Trophoblast cell (in vitro differentiated cells and primary cell): ENCODE results near the gene RBBP7.

ENCODE experiments used
- DNase-seq, 2 donors: peaks; one replicate each; pipeline ENCODE4 v3.0.0-alpha.2; 2016
- H2AFZ ChIP-seq: 2 replicates; pipeline ENCODE4 v1.6.1; 2013; ENCODE audit warnings: low read length, moderate library complexity, mild to moderate bottlenecking; ENCODE audit not compliant: insufficient read depth, poor library complexity
- H2AK5ac ChIP-seq: 2 replicates; pipeline ENCODE4 v1.6.1; 2013; ENCODE audit warnings: mild to moderate bottlenecking, low read length
- H2BK120ac ChIP-seq: 2 replicates; pipeline ENCODE4 v1.6.1; 2013; ENCODE audit warnings: low read length, mild to moderate bottlenecking, moderate library complexity; ENCODE audit not compliant: insufficient read depth, poor library complexity
- H2BK12ac ChIP-seq: 2 replicates; pipeline ENCODE4 v1.6.1; 2013; ENCODE audit warnings: mild to moderate bottlenecking, low read length, moderate library complexity
- H2BK5ac ChIP-seq: 2 replicates; pipeline ENCODE4 v1.6.1; 2013; ENCODE audit warnings: low read length, low read depth, moderate library complexity, mild to moderate bottlenecking; ENCODE audit not compliant: poor library complexity
- H3K14ac ChIP-seq: 2 replicates; pipeline ENCODE4 v1.6.1; 2013; ENCODE audit warnings: mild to moderate bottlenecking, low read length
- H3K18ac ChIP-seq: 2 replicates; pipeline ENCODE4 v1.6.1; 2013; ENCODE audit warnings: mild to moderate bottlenecking, low read length
- H3K23ac ChIP-seq: 2 replicates; pipeline ENCODE4 v1.6.1; 2013; ENCODE audit warnings: low read length
- H3K27ac ChIP-seq: 2 replicates; pipeline ENCODE4 v1.5.1; 2013; ENCODE audit warnings: low read depth, mild to moderate bottlenecking, inconsistent platforms, low read length, moderate library complexity
- H3K27me3 ChIP-seq: 2 replicates; pipeline ENCODE4 v1.6.1; 2013; ENCODE audit warnings: inconsistent platforms, mild to moderate bottlenecking, low read length, moderate library complexity; ENCODE audit not compliant: insufficient read depth
- H3K36me3 ChIP-seq, 2 experiments: 1 replicate in 1 of 2; 2 replicates in 1 of 2; pipeline ENCODE4 v1.6.1; 2013; ENCODE audit warnings: low read length in 2 of 2, mild to moderate bottlenecking in 2 of 2, moderate library complexity in 1 of 2; ENCODE audit not compliant: insufficient read depth in 2 of 2, control insufficient read depth in 1 of 2
- H3K4ac ChIP-seq: 2 replicates; pipeline ENCODE4 v1.6.1; 2013; ENCODE audit warnings: low read depth, mild to moderate bottlenecking, low read length, moderate library complexity
- H3K4me1 ChIP-seq, 2 experiments: 1 replicate in 1 of 2; 2 replicates in 1 of 2; pipeline ENCODE4 v1.6.1; 2013; ENCODE audit warnings: low read length in 2 of 2, mild to moderate bottlenecking in 2 of 2, moderate library complexity in 1 of 2; ENCODE audit not compliant: insufficient read depth in 2 of 2, control insufficient read depth in 1 of 2
- H3K4me2 ChIP-seq: 2 replicates; pipeline ENCODE4 v1.6.1; 2013; ENCODE audit warnings: inconsistent platforms, mild to moderate bottlenecking, low read length, moderate library complexity
- H3K4me3 ChIP-seq: 2 replicates; pipeline ENCODE4 v1.5.1; 2013; ENCODE audit warnings: mild to moderate bottlenecking, low read depth, low read length, inconsistent platforms
- H3K79me1 ChIP-seq: one replicate; pipeline ENCODE4 v1.6.1; 2013; ENCODE audit warnings: low read length
- H3K79me2 ChIP-seq: 2 replicates; pipeline ENCODE4 v1.6.1; 2013; ENCODE audit warnings: low read length, mild to moderate bottlenecking; ENCODE audit not compliant: control insufficient read depth, insufficient read depth, poor library complexity
- H3K9ac ChIP-seq: 2 replicates; pipeline ENCODE4 v1.6.1; 2013; ENCODE audit warnings: mild to moderate bottlenecking, low read length
- H3K9me3 ChIP-seq: 2 replicates; pipeline ENCODE4 v1.6.1; 2013; ENCODE audit warnings: low read depth, mild to moderate bottlenecking, control low read depth, inconsistent platforms, low read length; ENCODE audit not compliant: insufficient read depth
- H4K12ac ChIP-seq: 2 replicates; pipeline ENCODE4 v1.6.1; 2013; ENCODE audit warnings: low read depth, mild to moderate bottlenecking, low read length, moderate library complexity
- H4K8ac ChIP-seq: 2 replicates; pipeline ENCODE4 v1.6.1; 2013; ENCODE audit warnings: low read depth, mild to moderate bottlenecking, low read length, moderate library complexity
- H4K91ac ChIP-seq: one replicate; pipeline ENCODE4 v1.6.1; 2013; ENCODE audit warnings: low read depth, mild to moderate bottlenecking, low read length, moderate library complexity
- WGBS: extraction: QIAGEN DNeasy Blood & Tissue Kit; methylation state at CpG from one replicate; pipeline ENCODE4 v1.1.7; 2013; ENCODE audit warnings: missing lambda C conversion rate; ENCODE audit not compliant: insufficient read length, insufficient coverage; ENCODE audit errors: extremely low coverage; 5-methylcytosine and 5-hydroxymethylcytosine counted together

The RBBP7 gene

DNA sequence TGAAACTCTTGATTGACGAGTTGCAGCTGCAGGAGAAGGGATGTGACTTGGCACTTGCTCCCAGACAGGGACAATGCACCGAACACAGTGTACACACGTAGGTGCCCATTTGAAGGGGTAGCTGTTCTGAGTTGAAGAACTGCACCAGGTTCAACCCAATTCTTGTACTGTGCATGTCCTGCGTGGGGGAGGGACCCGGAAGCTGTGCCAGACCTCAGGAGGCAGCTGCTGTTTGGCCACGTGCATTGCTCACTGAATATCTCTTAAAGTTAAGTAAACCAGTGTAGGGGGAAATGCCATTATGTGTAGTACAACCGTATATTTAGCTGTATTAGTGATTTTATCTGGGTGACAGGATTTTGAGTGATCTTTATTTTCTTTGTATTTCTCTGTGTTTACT is 12.0 kb upstream of the RBBP7 start:
- no CpG with 5 or more reads among the region's 7 CpGs for WGBS
- H3K9me3 ChIP-seq, result no peaks in the 10 kb centered on the region

DNA sequence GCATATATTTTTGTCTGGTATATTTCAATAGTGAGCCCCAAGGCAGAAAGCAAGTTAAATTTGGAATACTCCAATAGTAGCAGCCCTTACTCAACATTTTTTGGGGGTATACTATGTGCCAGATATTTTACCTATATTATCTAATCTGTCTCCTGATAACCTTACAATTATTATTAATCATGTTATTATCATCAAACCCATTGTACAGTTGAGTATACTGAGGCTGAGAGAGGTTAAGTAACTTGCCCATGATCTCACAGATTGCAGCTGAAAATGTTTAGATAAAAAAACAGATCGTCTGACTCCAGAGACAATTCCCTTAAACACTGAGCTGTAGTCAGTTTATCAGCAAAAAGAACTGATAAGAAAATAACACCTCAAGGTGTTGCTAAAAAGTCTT is 6.5 kb upstream of the RBBP7 start:
- no peaks in the 10 kb centered on the region for H3K79me2 ChIP-seq
- no peak overlapping the region for H3K4ac ChIP-seq
- H2BK5ac ChIP-seq, result no peak overlapping the region
- no peak overlapping the region for H2AFZ ChIP-seq
- no peak overlapping the region for H4K8ac ChIP-seq
- no peaks in the 10 kb centered on the region for H3K27me3 ChIP-seq
- H3K9me3 ChIP-seq, result no peaks in the 10 kb centered on the region
- no peaks in the 10 kb centered on the region for H3K79me1 ChIP-seq
- no peaks in the 10 kb centered on the region for H3K4me1 ChIP-seq
- no peak overlapping the region for H3K23ac ChIP-seq
- H3K14ac ChIP-seq, result no peak overlapping the region
- no peak overlapping the region for H3K18ac ChIP-seq
- no peak overlapping the region for H2BK12ac ChIP-seq
- H3K36me3 ChIP-seq, result no peaks in the 10 kb centered on the region
- no peak overlapping the region for H3K4me2 ChIP-seq
- no peak overlapping the region for H4K12ac ChIP-seq
- no peak overlapping the region for H3K9ac ChIP-seq
- WGBS, result no CpG with 5 or more reads among the region's 1 CpG
- H4K91ac ChIP-seq, result no peak overlapping the region
- H2AK5ac ChIP-seq, result no peak overlapping the region
- H3K27ac ChIP-seq, result no peak overlapping the region
- no peak overlapping the region for H3K4me3 ChIP-seq
- H2BK120ac ChIP-seq, result no peak overlapping the region
- peak in 1 of 2 donors; percentile 29 for DNase-seq

More for the DNA sequence above, 12.0 kb upstream of the RBBP7 start:
- Histone ChIP-seq H3K79me1 (no peaks in the 10 kb centered on the region), H2AK5ac (no peak overlapping the region), H2BK12ac (no peak overlapping the region), H3K18ac (no peak overlapping the region), H4K91ac (no peak overlapping the region), H3K14ac (no peak overlapping the region), H3K9ac (no peak overlapping the region), H3K36me3 (no peaks in the 10 kb centered on the region), H3K4me3 (no peak overlapping the region), H2BK120ac (no peak overlapping the region), H3K4me2 (no peak overlapping the region), H3K23ac (no peak overlapping the region), H4K12ac (no peak overlapping the region), H3K4me1 (peaks cover 0 to 2% of the 10 kb centered on the region in 2 experiments), H2BK5ac (no peak overlapping the region), H3K4ac (no peak overlapping the region), H4K8ac (peak overlapping the region; percentile 54), H3K27me3 (no peaks in the 10 kb centered on the region), H3K27ac (no peak overlapping the region), H2AFZ (peak overlapping the region; percentile 54), H3K79me2 (no peaks in the 10 kb centered on the region)
- DNase-seq, result peak; percentile 7 to 29

DNA sequence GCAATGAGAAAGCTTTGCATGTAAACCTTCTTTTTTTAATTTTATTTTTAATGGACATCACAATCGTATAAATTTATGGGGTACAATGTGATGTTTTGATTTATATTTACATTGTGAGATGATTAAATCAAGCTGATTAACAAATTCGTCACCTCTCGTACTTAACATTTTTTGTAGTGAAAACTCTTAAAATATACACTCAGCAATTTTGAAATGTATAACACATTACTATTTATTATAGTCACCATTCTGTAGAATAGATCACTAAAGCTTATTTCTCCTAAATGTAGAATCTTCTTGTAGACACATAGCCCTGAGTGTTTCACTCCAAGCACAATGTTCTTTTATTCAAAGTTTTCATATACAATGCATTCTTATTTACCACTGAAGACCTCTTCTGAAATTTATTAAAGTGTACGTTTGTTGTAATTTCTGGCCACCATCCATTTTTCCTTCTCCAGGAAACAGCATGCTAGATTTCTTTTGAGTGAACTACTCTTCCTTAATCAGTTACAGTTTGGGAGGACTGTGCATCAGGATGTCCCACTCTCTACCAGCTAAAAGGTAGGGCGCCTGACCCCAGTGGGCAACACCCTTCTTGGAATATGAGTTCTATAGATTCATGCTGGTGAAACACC is 4.4 kb upstream of the RBBP7 start:
- no peaks in the 10 kb centered on the region for H3K27me3 ChIP-seq
- no peak overlapping the region for H3K27ac ChIP-seq
- H3K4me1 ChIP-seq, result peaks cover 0 to 4% of the 10 kb centered on the region in 2 experiments
- H2BK5ac ChIP-seq, result no peak overlapping the region
- no peak overlapping the region for H4K91ac ChIP-seq
- no peak overlapping the region for H2BK120ac ChIP-seq
- no peak overlapping the region for H2AK5ac ChIP-seq
- no peak overlapping the region for H2AFZ ChIP-seq
- no peak overlapping the region for H3K4me3 ChIP-seq
- no peak overlapping the region for H3K4me2 ChIP-seq
- H4K12ac ChIP-seq, result no peak overlapping the region
- no peak overlapping the region for H3K4ac ChIP-seq
- DNase-seq, result no peak
- H3K23ac ChIP-seq, result no peak overlapping the region
- H3K9ac ChIP-seq, result no peak overlapping the region
- no peak overlapping the region for H3K14ac ChIP-seq
- H2BK12ac ChIP-seq, result no peak overlapping the region
- WGBS, result no CpG with 5 or more reads among the region's 5 CpGs
- peaks cover 6% of the 10 kb centered on the region for H3K79me2 ChIP-seq
- H3K79me1 ChIP-seq, result peaks cover 8% of the 10 kb centered on the region
- H3K36me3 ChIP-seq, result no peaks in the 10 kb centered on the region
- H4K8ac ChIP-seq, result no peak overlapping the region
- H3K18ac ChIP-seq, result no peak overlapping the region
- no peaks in the 10 kb centered on the region for H3K9me3 ChIP-seq

DNA sequence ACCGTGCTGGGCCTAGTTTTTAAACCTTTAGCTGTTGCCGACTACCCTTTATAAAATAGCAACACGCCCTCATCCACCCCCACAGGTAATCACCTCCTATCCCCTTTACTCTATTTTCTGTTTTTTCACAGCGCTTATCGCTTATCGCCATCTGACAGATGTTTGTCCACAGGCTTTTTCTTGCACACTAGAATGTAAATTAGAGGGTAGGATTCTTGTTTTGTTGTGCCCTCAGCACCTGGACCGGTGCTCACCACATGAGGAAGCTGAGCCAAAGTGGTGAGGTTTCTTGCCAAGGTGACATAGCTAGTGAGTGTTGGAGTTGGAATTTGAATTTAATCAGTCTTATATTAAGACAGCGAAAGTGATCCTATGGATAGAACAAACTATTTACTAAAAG is 2.9 kb upstream of the RBBP7 start:
- Histone ChIP-seq H3K14ac (no peak overlapping the region), H3K4ac (no peak overlapping the region), H3K4me3 (no peak overlapping the region), H4K91ac (no peak overlapping the region), H3K79me1 (peaks cover 8% of the 10 kb centered on the region), H4K12ac (no peak overlapping the region), H3K4me2 (no peak overlapping the region), H3K27me3 (no peaks in the 10 kb centered on the region), H3K23ac (no peak overlapping the region), H3K4me1 (peaks cover 0 to 4% of the 10 kb centered on the region in 2 experiments), H3K18ac (no peak overlapping the region), H3K36me3 (no peaks in the 10 kb centered on the region), H3K27ac (no peak overlapping the region), H2BK5ac (no peak overlapping the region), H2BK12ac (no peak overlapping the region), H3K9me3 (no peaks in the 10 kb centered on the region), H2AFZ (no peak overlapping the region), H4K8ac (no peak overlapping the region), H2BK120ac (no peak overlapping the region), H3K79me2 (peaks cover 12% of the 10 kb centered on the region), H3K9ac (no peak overlapping the region), H2AK5ac (no peak overlapping the region)
- DNase-seq, result peak; percentile 49 to 85
- no CpG with 5 or more reads among the region's 8 CpGs for WGBS
